Measurements from ENCODE around the gene SLC4A3. TPM values are rescaled to one million over a fixed set of nuclear protein-coding genes. Genes with fewer than 3 reads are reported as not detected.

SLC4A3 gene
- total RNA-seq, 4 donors from 2014 or later, result 2.3 to 29.4 (median 3.5) TPM

GRCh38 chr2:219658196-219658846, 30.9 kb downstream of the SLC4A3 start:
- Histone ChIP-seq H3K4me3 (no peak overlapping the region), H3K9me3 (no peaks in the 10 kb centered on the region), H3K27me3 (no peaks in the 10 kb centered on the region), H3K36me3 (no peaks in the 10 kb centered on the region), H3K27ac (peak overlapping the region; percentile 24 to 60), H3K4me1 (no peaks in the 10 kb centered on the region)
- intact Hi-C loops (cut with DNase I; ENCODE audit: low total_unique reads), result no loop called here
- no peak for DNase-seq
- TF ChIP-seq POLR2A (IDR thresholded peaks at IDR 0.05) (no peak), CTCF (IDR thresholded peaks at IDR 0.05) (no peak)

GRCh38 chr2:219658874-219659273, 31.4 kb downstream of the SLC4A3 start:
- no peak overlapping the region for H3K27ac ChIP-seq
- H3K27me3 ChIP-seq, result no peaks in the 10 kb centered on the region
- no peak for DNase-seq
- intact Hi-C loops (cut with DNase I; ENCODE audit: low total_unique reads), result no loop called here
- H3K4me3 ChIP-seq, result no peak overlapping the region
- H3K36me3 ChIP-seq, result no peaks in the 10 kb centered on the region
- no peaks in the 10 kb centered on the region for H3K9me3 ChIP-seq
- TF ChIP-seq POLR2A (IDR thresholded peaks at IDR 0.05) (no peak), CTCF (IDR thresholded peaks at IDR 0.05) (no peak)
- no peaks in the 10 kb centered on the region for H3K4me1 ChIP-seq

GRCh38 chr2:219661197-219661954, 33.9 kb downstream of the SLC4A3 start:
- H3K9me3 ChIP-seq, result no peaks in the 10 kb centered on the region
- no peak overlapping the region for H3K27ac ChIP-seq
- H3K4me3 ChIP-seq, result no peak overlapping the region
- TF ChIP-seq POLR2A (IDR thresholded peaks at IDR 0.05) (no peak), CTCF (IDR thresholded peaks at IDR 0.05) (no peak)
- DNase-seq, result no peak
- H3K4me1 ChIP-seq, result no peaks in the 10 kb centered on the region
- no peaks in the 10 kb centered on the region for H3K27me3 ChIP-seq
- intact Hi-C loops (cut with DNase I; ENCODE audit: low total_unique reads), result no loop called here
- H3K36me3 ChIP-seq, result no peaks in the 10 kb centered on the region

- H3K27me3 ChIP-seq, result no peaks in the 10 kb centered on the region
- H3K4me1 ChIP-seq, result no peaks in the 10 kb centered on the region
- TF ChIP-seq POLR2A (IDR thresholded peaks at IDR 0.05) (no peak), CTCF (IDR thresholded peaks at IDR 0.05) (no peak)
- DNase-seq, result no peak
- H3K27ac ChIP-seq, result no peak overlapping the region
- no peak overlapping the region for H3K4me3 ChIP-seq
- intact Hi-C loops (cut with DNase I; ENCODE audit: low total_unique reads), result no loop called here
- H3K36me3 ChIP-seq, result no peaks in the 10 kb centered on the region
- H3K9me3 ChIP-seq, result no peaks in the 10 kb centered on the region
Observed at GRCh38 chr2:219661955-219662395, 34.5 kb downstream of the SLC4A3 start.

GRCh38 chr2:219662566-219662965, 35.1 kb downstream of the SLC4A3 start:
- DNase-seq, result no peak
- no peaks in the 10 kb centered on the region for H3K9me3 ChIP-seq
- H3K27ac ChIP-seq, result no peak overlapping the region
- H3K4me3 ChIP-seq, result no peak overlapping the region
- H3K4me1 ChIP-seq, result no peaks in the 10 kb centered on the region
- H3K27me3 ChIP-seq, result no peaks in the 10 kb centered on the region
- intact Hi-C loops (cut with DNase I; ENCODE audit: low total_unique reads), result no loop called here
- TF ChIP-seq CTCF (IDR thresholded peaks at IDR 0.05) (no peak), POLR2A (IDR thresholded peaks at IDR 0.05) (no peak)
- no peaks in the 10 kb centered on the region for H3K36me3 ChIP-seq

Measured in uterus (tissue), 4 donors.